Right cardiac atrium (tissue), 5 donors: ENCODE measurements around the gene CDK11A. TPM values are rescaled to one million over a fixed set of nuclear protein-coding genes. Genes with fewer than 3 reads are reported as not detected.
"Not testable (repeated sequence)": the region's sequence is repeated elsewhere in the genome, so short reads cannot be mapped to it uniquely, and the experiment has no call there.

Source experiments
- ATAC-seq, 2 donors: fragments of 200-7000 bp; cut with Tn5 transposase; one replicate each; pipeline versions ENCODE4 v1.8.0 to v1.9.1; 2020; ENCODE audit warnings: moderate library complexity in 2 of 2, mild to moderate bottlenecking in 1 of 2
- DNase-seq, 3 donors: peaks; one replicate each; pipeline ENCODE4 v3.0.0-alpha.2; 2020
- H3K27ac ChIP-seq: one replicate; pipeline ENCODE4 v1.5.1; 2013; ENCODE audit warnings: mild to moderate bottlenecking, low read length, control low read depth, moderate library complexity
- H3K27me3 ChIP-seq: one replicate; pipeline ENCODE4 v1.6.1; 2013; ENCODE audit not compliant: control insufficient read depth, insufficient read depth
- H3K4me1 ChIP-seq: one replicate; pipeline ENCODE4 v1.6.1; 2013; ENCODE audit warnings: low read length; ENCODE audit not compliant: control insufficient read depth, insufficient read depth
- H3K4me3 ChIP-seq: one replicate; pipeline ENCODE4 v1.5.1; 2013; ENCODE audit warnings: low read length, control low read depth
- H3K9me3 ChIP-seq: one replicate; pipeline ENCODE4 v1.6.1; 2013; ENCODE audit warnings: low read length; ENCODE audit not compliant: control insufficient read depth
- WGBS: extraction: QIAGEN DNeasy Blood & Tissue Kit; methylation state at CpG from one replicate; pipeline ENCODE4 v1.1.7; 2013; 5-methylcytosine and 5-hydroxymethylcytosine counted together
- intact Hi-C, 4 donors: fragments of 100-400 bp; cut with DNase I; formaldehyde crosslinking; loops; one replicate each; pipeline versions ENCODE4 v1.11.0 to v1.14.0; 2022 to 2023
- polyA plus RNA-seq: library from polyadenylated mRNA; stranded (reverse); fragments of 200-250 nt; gene quantifications from one replicate; pipeline ENCODE4 v1.2.3, GENCODE V29; 2013
- total RNA-seq, 4 donors: library from RNA; stranded (reverse); fragmentation: NEBNext Ultra II Directional; extraction: Animal tissue kit (Norgen Biotek cat#: 25700); gene quantifications; one replicate each; pipeline ENCODE4 v1.2.1, GENCODE V29; 2021
- donor health status: healthy with polysubstance abuse.
- donor health status: DM: no; HTN: yes; CAD: no.
- donor health status: DM: no; HTN: no; CAD: no.
- donor health status: DM: no; HTN: yes; CAD: no; lungs with severe emphysema.
- donor health status: DM: yes; HTN: yes; CAD: no.

The CDK11A gene
- total and polyA plus RNA-seq, 5 donors, result 16.9 to 25.4 (median 21.6) TPM

DNA sequence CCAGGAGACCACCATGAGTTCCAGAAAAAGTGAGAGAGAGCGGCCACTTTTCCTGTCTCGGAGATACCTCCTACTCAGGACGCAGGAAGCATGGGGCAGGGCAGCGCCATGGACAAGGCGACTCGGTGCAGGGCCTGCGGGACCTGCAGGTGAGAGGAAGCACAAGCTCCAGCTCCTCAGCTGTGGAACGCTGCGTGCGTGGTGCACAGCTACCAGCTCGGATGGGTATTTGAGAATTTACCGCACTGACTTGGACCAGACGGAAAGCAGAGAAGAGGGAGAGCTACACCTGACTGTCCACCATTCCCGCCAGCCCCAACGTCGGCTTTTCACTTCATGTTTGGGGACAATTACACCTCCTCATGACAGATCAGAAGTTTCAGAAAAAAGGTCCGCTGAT, 8.2 kb upstream of the CDK11A start:
- H3K27ac ChIP-seq, result no peak overlapping the region
- H3K27me3 ChIP-seq, result no peaks in the 10 kb centered on the region
- ATAC-seq (no peak), DNase-seq (peak in 1 of 3 donors; percentile 12)
- intact Hi-C loops, result no loop called here
- no peaks in the 10 kb centered on the region for H3K9me3 ChIP-seq
- H3K4me1 ChIP-seq, result no peaks in the 10 kb centered on the region
- WGBS, result 90% methylated on average over 17 of the region's 17 CpGs
- H3K4me3 ChIP-seq, result no peak overlapping the region

DNA sequence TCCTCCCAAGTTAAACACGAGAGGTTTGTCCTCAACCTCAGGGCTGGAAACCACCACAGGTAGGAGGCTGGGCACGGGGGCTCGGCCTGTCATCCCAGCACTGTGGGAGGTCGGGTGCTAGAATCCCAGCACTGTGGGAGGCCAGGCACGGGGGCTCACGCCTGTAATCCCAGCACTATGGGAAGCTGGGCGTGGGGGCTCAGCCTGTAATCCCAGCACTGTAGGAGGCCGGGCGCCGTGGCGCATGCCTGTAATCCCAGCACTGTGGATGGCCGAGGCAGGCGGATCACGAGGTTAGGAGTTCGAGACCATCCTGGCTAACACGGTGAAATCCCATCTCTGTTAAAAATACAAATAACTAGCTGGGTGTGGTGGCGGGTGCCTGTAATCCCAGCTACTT, 6.7 kb upstream of the CDK11A start:
- H3K9me3 ChIP-seq, result no peaks in the 10 kb centered on the region
- peak in 1 of 2 donors; percentile 6 for ATAC-seq
- no peaks in the 10 kb centered on the region for H3K4me1 ChIP-seq
- no peaks in the 10 kb centered on the region for H3K27me3 ChIP-seq
- DNase-seq, result peak in 1 of 3 donors; percentile 32
- intact Hi-C loops, result no loop called here
- WGBS, result 93% methylated on average over 17 of the region's 17 CpGs
- no peak overlapping the region for H3K27ac ChIP-seq
- no peak overlapping the region for H3K4me3 ChIP-seq

DNA sequence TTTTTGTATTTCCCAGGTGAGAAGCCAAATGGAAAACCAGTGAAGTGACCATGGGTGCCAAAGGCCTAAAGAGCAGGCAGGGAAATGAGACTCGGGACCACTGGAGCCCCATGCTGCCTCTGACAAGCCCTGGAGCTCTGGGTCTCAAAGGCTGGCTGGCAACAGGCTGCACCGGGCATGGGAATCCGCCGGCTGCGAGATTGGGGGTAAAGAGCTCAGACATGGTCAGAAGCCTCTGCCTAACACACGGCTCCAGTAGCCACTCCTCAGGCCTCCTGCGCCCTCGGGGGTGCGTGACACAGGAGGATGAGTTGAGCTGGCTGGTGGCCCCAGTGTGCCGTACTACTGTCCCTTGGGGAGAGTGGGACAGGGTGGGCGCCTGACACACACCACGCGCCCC, 6.1 kb upstream of the CDK11A start:
- intact Hi-C loops, H3K9me3 ChIP-seq, H3K4me1 ChIP-seq, H3K27ac ChIP-seq, H3K4me3 ChIP-seq, H3K27me3 ChIP-seq: not testable (repeated sequence)
- 95% methylated on average over 9 of the region's 13 CpGs for WGBS
- DNase-seq (peak in 1 of 3 donors; percentile 21), ATAC-seq (peak in 1 of 2 donors; percentile 33)

DNA sequence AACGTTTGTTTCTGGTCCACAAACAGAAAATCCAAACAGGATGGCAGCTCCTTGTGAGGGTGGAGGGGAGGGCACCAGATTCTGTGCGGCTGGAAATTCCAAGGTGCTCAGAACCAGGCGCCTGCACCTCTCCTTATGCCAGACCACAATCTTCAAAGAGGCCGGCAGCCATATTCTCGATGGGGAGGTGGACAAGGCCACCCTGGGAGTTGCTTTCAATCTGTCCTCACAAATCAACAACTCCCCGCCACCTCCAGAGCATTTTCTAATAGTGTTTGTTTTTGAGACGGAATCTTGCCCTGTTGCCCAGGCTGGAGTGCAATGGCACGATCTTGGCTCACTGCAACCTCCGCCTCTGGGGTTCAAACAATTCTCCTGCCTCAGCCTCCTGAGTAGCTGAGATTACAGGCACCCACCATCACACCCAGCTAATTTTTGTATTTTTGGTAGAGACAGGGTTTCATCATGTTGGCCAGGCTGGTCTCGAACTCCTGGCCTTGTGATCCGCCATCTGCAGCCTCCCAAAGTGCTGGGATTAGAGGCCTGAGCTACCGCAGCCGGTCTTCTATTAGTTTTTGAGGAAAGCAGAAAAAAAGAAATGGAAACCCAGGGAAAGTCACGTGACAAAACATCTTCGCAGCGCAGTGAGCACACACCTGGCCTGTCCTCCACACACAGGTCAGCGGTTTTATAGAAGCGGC, 5.1 kb upstream of the CDK11A start:
- DNase-seq, result peak in 1 of 3 donors; percentile 10
- H3K4me1 ChIP-seq, H3K9me3 ChIP-seq, H3K27me3 ChIP-seq, ATAC-seq, H3K4me3 ChIP-seq, H3K27ac ChIP-seq, intact Hi-C loops: not testable (repeated sequence)
- 89% methylated on average over 16 of the region's 18 CpGs for WGBS

DNA sequence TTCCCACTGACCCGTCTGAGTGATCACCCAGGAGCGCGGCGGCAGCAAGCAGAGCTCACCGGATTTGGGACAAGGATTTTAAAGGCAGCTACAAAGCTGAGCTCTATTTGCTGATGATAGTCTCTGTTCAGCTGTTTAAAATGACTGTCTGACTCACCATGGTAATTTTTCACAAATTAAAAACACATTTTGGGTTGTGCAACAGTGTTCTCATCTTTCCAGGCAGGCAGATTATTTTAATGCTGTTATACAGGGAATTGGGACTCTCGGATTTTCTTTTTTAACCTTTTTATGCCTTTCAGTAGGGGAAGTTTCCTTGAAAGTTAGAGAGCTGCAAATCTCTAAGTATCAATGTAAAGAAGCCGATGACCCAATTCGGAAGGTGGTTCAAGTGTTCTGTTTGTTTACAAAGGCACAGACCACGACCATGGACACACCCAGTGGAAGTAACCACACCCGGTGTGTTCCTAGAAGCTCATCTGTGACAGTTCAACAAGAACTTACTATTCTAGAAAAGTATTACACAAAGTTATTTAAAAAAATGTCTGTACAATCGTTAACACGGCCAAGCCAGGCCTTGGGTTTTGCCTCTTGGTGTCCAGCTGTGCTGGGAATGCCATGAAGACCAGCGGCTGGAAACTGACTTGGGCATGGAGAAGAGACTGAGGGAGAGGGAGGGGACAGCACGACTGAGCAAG, 4.3 kb upstream of the CDK11A start:
- ATAC-seq, H3K4me3 ChIP-seq, H3K4me1 ChIP-seq, DNase-seq, H3K27ac ChIP-seq, H3K9me3 ChIP-seq, intact Hi-C loops, H3K27me3 ChIP-seq: not testable (repeated sequence)
- 66% methylated on average over 14 of the region's 14 CpGs for WGBS

DNA sequence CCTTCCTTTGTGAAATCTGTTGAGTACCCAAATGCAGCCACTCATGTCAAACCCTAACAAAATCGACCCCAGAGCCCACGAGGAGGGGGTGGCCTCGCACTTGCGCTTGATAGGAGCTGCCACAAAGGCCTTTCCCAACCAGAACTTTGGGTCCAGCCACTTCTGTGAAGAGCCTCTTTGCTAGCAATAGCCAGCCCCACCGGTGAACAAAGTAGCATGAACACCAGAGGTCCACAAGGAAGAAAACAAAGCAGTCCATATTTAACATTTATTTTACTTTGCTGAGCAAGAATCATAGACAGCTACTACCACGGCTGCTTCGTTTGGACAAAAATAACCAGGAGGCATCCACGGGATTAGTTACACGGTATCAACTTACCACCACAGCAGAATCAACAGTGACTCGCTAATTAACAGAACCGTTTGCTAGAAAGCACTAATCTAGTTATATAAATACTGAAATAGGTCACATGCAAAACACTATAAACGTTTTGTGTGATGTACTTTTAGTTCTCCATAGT, 3.0 kb upstream of the CDK11A start:
- DNase-seq, ATAC-seq, H3K9me3 ChIP-seq, H3K27ac ChIP-seq, H3K27me3 ChIP-seq, H3K4me3 ChIP-seq, intact Hi-C loops, H3K4me1 ChIP-seq: not testable (repeated sequence)
- 82% methylated on average over 11 of the region's 12 CpGs for WGBS

DNA sequence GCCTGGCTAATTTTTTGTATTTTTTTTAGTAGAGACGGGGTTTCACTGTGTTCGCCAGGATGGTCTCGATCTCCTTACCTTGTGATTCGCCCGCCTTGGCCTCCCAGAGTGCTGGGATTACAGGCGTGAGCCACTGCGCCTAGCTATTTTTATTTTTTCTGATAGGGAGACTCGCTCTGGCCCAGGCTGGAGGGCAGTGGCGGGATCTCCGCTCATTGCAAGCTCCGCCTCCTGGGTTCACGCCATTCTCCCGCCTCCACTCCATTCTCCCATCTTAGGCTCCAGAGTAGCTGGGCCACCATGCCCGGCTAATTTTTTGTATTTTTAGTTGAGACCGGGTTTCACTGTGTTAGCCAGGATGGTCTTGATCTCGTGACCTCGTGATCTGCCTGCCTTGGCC, 1.9 kb upstream of the CDK11A start:
- H3K4me3 ChIP-seq, H3K27me3 ChIP-seq, ATAC-seq, H3K4me1 ChIP-seq, H3K27ac ChIP-seq, H3K9me3 ChIP-seq, intact Hi-C loops: not testable (repeated sequence)
- peak in 1 of 3 donors; percentile 22 for DNase-seq
- WGBS, result 92% methylated on average over 17 of the region's 17 CpGs

DNA sequence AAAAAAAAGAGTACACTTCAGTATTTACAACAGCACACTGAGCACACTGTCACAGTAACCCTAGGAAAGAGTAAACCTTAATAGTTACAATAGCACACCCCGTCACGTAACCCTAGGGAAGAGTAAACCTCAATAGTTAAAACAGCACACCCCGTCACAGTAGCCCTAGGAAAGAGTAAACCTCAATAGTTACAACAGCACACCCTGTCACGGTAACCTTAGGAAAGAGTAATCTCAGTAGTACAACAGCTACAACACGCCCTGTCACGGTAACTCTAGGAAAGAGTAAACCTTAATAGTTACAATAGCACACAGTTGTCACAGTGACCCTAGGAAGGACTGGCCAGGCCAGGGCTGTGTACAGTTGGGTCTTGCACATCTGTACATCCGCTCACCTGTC, 3.0 kb downstream of the CDK11A start:
- H3K4me1 ChIP-seq, result no peaks in the 10 kb centered on the region
- H3K27ac ChIP-seq, result no peak overlapping the region
- no peak overlapping the region for H3K4me3 ChIP-seq
- ATAC-seq, result no peak
- intact Hi-C loops, result no loop called here
- H3K27me3 ChIP-seq, result no peaks in the 10 kb centered on the region
- DNase-seq, result no peak
- no peaks in the 10 kb centered on the region for H3K9me3 ChIP-seq
- 81% methylated on average over 7 of the region's 7 CpGs for WGBS

DNA sequence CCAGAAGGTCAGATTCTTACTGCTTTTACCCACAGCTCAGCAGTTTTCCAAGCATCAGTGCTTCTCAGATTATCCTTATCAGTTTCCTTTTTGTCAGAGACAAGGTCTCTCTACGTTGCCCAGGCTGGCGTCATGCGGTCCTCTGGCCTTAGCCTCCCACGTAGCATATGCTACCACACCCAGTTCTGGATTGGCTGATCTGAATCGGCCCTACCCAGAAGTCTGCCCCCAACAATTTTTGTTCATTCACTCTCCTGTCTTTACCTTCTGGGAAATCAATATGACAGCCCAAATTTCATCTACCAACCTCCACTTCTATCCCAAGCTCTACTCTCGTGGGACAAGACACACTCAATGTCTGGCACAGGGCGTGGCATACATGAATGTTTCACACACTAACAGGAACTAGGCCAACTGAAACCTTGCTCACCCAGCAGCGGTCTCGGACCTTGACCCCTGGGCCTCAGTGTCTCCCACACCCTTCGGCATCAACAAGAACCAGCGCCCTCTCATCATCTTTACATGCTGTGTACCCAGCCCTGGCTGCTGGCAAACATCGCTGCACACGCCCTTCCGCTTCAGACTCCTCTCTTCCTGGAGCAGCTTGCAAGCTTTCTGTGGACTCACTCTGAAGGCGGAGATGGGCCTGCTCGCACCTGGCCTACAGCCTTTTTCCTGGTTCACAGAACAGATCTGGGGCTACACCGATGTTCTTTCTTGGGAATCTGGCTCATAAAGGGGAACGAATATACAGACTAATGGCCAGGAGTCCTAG, 8.9 kb downstream of the CDK11A start:
- DNase-seq, H3K27me3 ChIP-seq, H3K9me3 ChIP-seq, H3K27ac ChIP-seq, H3K4me1 ChIP-seq, H3K4me3 ChIP-seq, intact Hi-C loops: not testable (repeated sequence)
- 87% methylated on average over 14 of the region's 18 CpGs for WGBS
- peak in 1 of 2 donors; percentile 16 for ATAC-seq

DNA sequence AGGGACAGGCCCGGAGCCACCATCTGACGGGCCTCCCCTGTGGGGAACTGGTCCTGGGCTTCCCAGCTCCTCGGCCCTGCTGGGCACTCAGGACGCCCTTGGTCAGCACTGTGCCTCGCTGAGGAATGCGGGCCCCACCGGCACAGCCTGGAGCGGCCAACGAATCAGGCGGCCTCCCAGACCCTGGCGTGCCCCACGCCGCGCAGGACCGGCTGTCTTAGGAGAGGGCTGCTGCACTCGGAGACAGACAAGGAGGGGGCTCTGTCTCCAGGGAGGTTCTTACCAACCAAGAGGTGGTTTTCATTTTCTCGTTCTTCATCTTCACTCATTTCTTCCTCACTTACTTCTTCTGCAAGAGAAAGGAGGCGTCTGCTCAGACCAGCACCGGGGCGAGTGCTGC, 16.3 kb downstream of the CDK11A start:
- DNase-seq, result peak in 1 of 3 donors; percentile 23
- H3K4me3 ChIP-seq, H3K4me1 ChIP-seq, H3K27ac ChIP-seq, H3K27me3 ChIP-seq, H3K9me3 ChIP-seq, intact Hi-C loops: not testable (repeated sequence)
- peak in 1 of 2 donors; percentile 11 for ATAC-seq
- WGBS, result 95% methylated on average over 14 of the region's 20 CpGs

DNA sequence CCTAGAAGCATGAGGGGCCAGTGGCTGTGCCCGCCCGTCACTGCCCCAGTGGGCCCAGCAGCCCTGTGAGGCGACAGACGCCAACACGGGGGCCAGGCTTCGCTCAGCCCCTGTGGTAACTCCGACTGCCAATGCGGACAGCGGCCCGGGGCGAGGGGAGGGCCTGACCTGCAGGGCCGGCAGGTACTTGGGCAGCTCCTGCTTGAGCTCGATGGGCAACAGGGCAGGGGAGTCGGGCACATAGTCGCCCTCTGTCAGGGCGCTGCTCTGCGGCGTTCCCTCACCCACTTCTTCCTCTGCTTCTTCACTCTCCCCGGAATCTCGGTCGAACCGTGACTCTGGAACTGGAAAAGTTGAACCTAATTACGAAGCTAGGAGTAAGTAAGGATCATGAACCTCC, 16.9 kb downstream of the CDK11A start:
- H3K4me1 ChIP-seq, H3K27me3 ChIP-seq, H3K27ac ChIP-seq, H3K4me3 ChIP-seq, intact Hi-C loops, H3K9me3 ChIP-seq, ATAC-seq: not testable (repeated sequence)
- WGBS, result 96% methylated on average over 13 of the region's 23 CpGs
- peak in 1 of 3 donors; percentile 34 for DNase-seq
